PC-9 (cell line): Measurements from ENCODE around the gene NF1.

Experiments
- EZH2 ChIP-seq: fragments of 200-600 bp; sonication (generic); IDR thresholded peaks from 2 replicates; pipeline ENCODE4 v1.8.0; 2017; ENCODE audit warnings: antibody characterized with exemption, low read depth
- TF ChIP-seq, protein P1 (sequence below): fragments of 200-600 bp; sonication (generic); conservative IDR thresholded peaks from 2 replicates; pipeline ENCODE4 v1.6.1; 2017; ENCODE audit warnings: mixed run types, antibody characterized with exemption, mild to moderate bottlenecking, moderate library complexity

DNA sequence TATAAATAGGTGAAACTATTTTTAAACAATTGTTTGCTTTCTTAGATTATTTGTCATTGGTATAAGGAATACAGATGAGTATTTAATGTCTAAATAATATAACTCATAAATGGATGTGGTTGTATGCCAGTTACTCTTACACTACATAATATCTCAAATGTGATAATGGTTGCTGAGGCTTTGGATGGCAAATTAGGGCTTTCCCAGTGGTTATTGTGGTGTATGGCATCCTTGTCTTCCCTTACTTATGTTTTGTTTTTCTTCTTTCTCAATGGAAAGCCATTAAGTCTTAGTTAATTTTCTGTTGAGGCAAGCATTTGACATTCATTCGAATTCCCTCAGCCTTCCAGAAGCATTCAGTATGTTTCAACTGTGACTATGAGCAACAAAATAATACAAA lies 191.8 kb downstream of the NF1 start:
- TF ChIP-seq, protein P1, sequence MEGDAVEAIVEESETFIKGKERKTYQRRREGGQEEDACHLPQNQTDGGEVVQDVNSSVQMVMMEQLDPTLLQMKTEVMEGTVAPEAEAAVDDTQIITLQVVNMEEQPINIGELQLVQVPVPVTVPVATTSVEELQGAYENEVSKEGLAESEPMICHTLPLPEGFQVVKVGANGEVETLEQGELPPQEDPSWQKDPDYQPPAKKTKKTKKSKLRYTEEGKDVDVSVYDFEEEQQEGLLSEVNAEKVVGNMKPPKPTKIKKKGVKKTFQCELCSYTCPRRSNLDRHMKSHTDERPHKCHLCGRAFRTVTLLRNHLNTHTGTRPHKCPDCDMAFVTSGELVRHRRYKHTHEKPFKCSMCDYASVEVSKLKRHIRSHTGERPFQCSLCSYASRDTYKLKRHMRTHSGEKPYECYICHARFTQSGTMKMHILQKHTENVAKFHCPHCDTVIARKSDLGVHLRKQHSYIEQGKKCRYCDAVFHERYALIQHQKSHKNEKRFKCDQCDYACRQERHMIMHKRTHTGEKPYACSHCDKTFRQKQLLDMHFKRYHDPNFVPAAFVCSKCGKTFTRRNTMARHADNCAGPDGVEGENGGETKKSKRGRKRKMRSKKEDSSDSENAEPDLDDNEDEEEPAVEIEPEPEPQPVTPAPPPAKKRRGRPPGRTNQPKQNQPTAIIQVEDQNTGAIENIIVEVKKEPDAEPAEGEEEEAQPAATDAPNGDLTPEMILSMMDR: no peak; the same call in 1 of the 2 replicates
- TF ChIP-seq EZH2: no peak
